HG02970 (cell line): ENCODE measurements around the gene LMNB1.
"Not testable (repeated sequence)": the region's sequence is repeated elsewhere in the genome, so short reads cannot be mapped to it uniquely, and the experiment has no call there.

Experiments
- ATAC-seq: cut with Tn5 transposase; IDR thresholded peaks from one replicate; pipeline ENCODE4 v1.9.1; 2021; ENCODE audit warnings: mild to moderate bottlenecking, moderate library complexity, moderate number of reproducible peaks; ENCODE audit not compliant: unreplicated experiment, low FRiP score

LMNB1 gene

DNA sequence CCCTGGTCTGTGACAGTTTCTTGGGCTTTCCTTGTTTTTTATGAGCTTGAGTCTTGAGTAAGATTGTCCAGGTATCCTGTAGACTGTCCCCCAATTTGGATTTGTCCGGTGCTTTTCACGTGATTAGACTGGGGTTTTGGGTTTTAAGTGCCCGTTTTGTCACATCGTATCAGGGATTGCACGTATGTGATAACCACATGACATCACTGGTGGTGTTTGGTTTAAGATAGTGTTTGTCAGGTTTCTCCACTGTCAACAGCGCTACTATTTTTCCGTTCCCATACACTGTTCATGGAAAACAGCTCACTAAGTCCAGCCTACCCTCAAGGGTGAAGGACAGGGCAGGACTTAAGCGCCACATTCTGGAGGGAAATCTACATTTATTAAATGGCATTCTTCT is 39.7 kb downstream of the LMNB1 start:
- ATAC-seq, result no peak

DNA sequence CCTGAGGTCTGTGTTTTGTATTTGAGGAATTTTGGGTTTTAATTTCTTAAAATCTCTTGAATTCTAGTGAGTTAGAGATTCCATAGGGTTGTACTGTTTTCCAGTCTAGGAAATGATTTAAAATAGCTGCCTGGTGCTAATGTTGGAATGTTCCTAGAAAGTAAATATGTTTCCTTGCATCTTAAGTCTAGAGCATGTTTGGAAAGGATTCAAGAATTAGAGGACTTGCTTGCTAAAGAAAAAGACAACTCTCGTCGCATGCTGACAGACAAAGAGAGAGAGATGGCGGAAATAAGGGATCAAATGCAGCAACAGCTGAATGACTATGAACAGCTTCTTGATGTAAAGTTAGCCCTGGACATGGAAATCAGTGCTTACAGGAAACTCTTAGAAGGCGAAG is 41.8 kb downstream of the LMNB1 start:
- no peak for ATAC-seq

DNA sequence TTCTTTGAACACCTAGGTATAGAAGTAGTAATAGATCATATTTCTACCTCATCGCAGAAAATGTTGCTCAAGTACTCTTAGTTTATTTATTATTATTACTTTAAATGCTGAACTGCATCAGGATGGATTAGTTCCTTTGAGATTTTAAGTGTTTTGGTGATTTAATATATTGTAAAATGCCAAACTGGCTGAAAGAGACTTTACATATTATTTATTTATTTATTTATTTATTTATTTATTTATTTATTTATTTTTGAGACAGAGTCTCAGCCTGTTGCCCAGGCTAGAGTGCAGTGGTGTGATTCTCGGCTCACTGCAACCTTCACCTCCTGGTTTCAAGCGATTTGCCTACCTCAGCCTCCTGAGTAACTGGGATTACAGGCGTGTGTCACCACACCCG is 42.3 kb downstream of the LMNB1 start:
- no peak for ATAC-seq

DNA sequence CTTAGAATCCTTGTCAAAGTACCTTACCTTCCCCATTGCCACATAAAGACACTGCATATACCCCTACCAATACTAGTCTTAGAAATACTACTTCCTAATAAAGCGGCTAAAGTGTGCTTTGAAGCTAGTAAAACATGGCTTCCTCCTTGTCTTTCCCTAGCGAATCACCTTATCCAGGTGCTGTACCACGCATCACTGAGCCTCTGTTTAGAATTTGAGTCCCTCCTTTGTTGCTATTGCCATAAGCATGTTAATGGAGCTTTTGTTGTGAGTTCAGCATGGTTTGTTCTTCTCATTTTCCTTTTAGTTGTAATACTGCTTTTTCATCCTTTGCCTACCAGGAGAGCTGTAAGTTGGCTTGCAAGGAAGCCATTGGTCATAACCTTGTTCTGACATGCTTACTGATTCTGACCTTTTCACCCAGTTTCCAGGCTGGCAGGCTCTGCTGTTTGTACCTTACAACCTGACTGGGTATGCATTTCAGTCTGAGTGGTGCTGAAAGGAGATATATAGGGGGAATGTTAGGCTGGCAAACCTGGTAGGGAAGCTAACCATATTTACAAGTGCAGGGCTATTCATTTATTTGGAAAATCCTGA is 49.8 kb downstream of the LMNB1 start:
- ATAC-seq, result no peak

DNA sequence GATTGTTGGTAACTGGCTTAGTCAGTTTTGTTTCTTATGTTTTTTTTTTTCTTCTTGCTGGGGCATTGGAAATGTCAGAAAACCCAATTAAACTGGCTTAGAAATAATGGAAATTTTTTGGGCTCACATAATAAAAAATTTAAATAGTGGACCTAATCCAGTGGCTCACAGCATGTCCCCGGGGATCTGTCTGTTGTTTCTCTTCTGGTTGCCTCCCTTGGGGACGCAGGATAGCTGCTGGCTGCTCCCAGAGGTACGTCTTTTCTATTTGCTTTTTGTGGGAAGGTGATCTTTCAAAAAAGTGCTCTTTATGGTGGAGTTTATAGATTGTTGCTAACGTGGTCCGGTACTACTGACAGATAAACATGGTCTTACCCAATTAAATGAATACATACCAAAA is 52.2 kb downstream of the LMNB1 start:
- no peak for ATAC-seq

DNA sequence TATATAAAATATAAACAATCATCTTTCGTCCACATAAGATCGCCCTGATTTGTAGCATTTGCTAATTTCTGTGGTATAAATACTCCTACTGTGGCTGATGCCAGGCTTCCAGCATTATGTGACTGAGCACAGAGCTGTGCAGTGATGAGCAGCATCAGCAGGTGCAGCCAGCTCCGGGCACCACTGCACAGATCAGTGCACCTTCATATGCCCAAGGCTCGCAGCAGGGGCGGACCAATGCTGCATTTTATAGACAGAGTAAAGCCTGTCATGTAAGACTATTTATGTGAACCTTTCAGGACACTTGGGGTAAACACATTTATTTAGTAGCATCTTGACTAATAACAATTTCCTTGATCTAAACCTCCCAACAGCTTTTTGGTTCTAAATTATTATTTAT is 53.1 kb downstream of the LMNB1 start:
- ATAC-seq, result no peak

DNA sequence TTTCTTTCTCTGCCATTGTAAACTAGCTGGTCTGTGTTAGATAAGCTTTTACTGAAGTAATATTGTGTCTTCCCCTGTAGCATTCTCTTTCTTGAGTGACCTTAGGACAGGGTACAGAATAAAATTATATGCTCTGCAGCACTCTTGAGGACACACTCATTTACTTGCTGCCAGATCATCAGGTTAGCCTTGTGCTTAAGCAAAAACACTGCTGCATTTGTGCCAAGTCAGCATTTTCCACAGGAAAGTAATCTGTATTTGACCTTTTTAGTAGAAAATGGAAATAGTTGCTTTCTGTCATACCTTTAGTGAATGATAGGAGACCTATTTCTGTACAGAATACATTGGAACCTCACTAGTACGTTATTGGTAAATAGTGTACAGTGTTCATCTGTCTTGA is 54.2 kb downstream of the LMNB1 start:
- no peak for ATAC-seq

DNA sequence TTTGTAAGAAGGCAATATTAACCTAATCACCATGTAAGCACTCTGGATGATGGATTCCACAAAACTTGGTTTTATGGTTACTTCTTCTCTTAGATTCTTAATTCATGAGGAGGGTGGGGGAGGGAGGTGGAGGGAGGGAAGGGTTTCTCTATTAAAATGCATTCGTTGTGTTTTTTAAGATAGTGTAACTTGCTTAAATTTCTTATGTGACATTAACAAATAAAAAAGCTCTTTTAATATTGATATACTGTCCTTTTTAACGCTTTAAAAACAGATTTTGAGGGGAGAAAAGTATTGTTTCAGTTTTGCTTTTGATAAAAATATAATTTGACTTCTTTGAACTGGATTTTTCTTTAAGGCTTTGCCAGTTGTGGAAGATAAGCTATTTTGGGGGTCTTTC is 59.8 kb downstream of the LMNB1 start:
- no peak for ATAC-seq

DNA sequence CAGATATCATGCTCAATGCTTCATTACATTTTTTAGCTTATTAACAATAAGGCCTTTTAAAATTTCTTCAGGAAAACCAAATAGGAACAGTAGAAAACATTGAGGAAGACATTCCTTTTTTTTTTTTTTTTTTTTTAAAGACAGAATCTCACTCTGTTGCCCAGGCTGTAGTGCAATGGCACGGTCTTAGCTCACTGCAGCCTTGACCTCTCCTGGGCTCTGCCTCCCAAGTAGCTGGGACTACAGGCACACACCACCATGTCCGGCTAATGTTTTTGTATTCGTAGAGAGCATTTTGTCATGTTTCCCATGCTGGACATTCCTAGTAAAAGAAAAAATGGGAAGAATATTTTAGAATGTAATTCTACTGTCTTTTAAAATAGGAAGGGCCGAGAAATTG is 60.3 kb downstream of the LMNB1 start:
- ATAC-seq, result no peak

DNA sequence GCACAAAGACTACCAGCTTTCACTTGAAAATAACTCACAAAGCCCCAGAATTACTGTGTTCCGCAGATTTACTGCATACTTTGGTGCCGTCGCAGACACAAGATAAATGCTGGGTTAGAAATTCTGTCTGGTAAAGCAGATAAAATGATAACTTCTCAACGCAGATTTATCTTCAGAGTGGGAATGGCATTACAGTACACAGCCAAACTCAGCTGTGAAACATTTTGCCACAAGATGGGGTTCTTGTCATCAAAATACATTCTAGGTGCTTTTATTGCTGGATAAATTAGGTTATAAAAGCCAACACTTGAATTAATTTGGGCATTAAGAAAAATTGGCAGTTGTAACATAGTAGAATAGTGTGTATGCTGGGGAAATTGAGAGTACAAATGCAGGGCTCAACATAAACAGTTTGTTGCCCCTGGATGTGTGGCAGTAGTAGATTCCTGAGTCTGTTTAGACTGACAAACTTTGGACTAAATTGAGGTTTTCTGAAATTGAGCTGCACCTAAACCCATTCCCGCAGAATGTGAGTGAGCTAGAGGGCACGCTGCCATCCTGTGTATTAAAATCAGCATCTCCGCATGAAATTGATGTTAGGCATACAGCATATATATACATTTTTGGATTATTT is 61.1 kb downstream of the LMNB1 start:
- no peak for ATAC-seq

DNA sequence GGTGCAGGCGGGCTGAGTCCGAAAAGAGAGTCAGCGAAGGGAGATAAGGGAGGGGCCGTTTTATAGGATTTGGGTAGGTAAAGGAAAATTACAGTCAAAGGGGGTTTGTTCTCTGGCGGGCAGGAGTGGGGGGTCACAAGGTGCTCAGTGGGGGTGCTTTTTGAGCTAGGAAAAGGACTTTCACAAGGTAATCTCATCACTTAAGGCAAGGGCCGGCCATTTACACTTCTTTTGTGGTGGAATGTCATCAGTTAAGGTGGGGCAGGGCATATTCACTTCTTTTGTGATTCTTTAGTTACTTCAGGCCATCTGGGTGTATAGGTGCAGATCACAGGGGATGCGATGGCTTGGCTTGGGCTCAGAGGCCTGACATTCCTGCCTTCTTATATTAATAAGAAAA is 62.5 kb downstream of the LMNB1 start:
- not testable (repeated sequence) for ATAC-seq

DNA sequence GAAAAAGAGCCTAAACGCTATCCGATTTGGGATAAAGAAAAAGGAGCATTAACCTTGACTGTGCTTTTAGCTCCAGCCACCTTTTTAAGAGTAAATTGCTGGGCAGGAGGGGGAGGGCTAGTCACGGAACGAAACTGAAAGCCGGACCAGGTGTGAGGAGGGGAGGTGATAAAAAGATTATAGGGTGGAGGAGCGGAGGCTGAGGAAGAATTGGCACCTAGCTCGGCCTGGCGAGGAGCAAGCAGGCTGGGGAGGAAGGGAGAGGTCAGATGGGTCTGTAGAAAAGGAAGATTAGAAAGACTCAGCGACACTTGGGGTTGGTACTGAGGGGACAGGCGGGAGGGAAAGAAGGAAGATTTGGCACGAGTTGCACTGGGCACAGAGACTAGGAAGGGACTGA is 66.4 kb downstream of the LMNB1 start:
- ATAC-seq, result not testable (repeated sequence)

DNA sequence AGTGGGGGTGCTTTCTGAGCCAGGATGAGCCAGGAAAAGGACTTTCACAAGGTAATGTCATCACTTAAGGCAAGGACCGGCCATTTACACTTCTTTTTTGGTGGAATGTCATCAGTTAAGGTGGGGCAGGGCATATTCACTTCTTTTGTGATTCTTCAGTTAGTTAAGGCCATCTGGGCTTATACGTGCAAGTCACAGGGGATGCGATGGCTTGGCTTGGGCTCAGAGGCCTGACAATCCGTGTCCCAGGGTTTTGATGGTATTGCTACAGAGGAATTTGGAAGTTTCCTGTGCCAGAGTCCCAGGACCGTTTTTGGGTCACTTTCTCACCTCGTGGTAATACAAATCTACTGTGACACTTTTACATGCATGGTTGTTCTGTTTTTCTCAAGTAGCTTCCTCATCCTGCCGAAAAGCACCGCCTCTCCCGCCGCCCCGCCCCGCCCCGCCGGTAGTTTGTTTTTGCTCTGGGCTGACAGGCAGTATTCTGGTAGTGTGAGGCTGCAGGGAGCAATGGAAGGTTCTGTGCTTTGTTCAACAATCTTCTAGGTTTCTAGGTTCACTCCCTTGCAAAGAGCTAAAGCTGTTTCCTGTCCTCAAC is 68.6 kb downstream of the LMNB1 start:
- not testable (repeated sequence) for ATAC-seq

DNA sequence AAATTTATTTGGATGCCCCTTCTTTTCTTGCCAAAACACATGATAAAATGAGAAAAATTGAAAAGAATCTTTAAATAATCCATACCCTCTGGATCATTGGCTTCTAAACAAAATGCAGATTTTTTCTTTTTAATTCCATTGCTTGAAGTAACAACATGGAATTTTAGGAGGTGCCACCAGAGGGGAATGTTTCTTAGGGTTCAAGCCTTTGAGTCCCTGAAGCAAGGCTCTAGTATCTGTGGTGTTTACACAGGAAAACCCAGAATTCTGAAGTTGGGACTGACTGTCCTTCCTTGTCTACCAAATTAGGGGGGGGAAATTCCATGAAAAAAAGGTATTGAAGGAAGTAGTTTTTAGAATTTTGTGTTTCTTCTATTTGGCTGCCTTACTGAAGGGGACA is 69.4 kb downstream of the LMNB1 start:
- ATAC-seq, result no peak

DNA sequence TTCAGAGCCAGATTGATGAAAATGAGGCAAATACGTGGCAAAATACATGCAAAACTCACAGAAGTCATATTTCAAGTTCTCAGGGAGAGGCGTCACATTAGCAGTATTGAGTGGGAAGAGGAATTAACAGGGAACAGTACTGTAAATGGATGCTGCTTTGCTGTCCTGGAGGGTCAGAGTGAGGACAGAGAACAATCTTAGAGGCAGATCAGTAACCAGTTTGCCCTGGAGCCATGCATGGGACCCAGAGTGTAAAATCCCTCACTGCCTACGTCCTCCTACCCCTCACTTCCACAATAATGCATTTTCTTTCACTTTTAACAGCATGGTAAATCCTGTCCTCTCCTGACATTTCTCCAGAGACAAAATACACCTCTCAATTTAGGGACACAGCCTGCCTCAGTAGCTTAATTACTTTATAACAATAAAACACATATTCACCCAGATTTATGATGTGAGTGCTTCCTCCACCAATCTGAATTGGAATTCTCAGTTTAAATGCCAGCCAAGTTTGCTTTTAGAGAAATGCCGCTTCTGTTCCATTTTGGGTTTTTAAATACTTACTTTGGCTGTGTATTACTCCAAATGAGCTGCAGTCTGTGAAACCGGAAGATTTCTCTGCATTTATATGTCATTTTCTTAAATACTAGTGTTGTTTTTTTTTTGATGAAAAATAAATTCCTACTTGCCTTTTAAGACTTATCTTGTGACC is 70.0 kb downstream of the LMNB1 start:
- ATAC-seq, result no peak

DNA sequence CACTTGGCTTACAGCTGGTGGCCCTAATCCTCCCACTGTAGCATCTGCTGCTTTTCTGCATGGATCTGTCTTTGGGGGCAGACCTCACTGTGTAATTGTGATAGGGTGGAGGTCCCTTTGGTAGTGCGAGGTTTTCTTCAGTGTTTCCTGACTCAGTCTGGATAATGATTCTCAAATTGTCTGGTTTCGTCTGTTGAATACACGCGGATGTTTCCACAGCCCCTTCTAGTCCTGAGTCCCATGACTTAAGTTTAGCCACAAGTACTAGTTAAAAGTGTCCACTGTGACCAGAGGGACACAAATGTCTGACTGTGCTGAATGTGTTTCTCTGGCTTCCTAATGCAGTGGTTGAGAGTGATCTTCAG is 70.5 kb downstream of the LMNB1 start:
- ATAC-seq, result no peak

DNA sequence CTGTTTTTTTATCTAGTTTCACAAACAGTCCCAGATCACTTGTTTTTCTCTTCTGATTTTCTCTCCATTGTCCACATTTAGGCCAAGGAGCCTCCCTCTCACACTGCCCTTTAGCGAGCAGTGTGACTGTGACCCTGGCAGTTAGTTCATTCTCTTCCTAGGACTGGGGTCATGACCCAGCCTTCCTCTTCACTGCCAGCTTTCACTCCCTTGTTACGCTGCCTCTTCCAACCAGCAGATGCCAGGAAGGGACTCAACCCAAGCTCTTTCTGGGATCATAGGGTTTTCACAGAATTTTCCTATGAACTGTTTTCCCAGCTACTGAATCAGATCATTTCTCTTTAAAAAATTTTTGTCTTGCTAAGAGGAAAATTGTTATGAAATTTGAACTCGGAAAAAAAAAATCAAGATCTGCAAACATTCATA is 70.9 kb downstream of the LMNB1 start:
- ATAC-seq, result no peak

DNA sequence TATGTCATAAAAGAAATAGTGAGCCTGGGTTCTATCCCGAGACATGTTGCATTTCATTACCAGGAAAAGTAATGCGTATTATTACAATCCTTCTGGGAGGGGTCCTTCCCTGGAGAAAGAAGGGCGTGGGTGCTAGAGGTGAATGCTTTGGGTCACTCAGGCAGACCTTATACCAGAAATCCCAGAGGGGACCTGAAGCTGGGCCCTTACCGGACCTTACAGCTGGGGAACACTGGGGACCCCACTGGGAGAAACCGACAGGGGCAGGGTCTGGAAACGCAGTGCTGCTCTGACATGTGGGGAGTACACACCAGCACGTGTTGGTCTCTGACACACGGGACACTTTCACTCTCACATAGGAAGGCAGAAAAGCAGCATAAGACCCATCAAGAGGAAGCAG is 71.3 kb downstream of the LMNB1 start:
- ATAC-seq, result no peak

DNA sequence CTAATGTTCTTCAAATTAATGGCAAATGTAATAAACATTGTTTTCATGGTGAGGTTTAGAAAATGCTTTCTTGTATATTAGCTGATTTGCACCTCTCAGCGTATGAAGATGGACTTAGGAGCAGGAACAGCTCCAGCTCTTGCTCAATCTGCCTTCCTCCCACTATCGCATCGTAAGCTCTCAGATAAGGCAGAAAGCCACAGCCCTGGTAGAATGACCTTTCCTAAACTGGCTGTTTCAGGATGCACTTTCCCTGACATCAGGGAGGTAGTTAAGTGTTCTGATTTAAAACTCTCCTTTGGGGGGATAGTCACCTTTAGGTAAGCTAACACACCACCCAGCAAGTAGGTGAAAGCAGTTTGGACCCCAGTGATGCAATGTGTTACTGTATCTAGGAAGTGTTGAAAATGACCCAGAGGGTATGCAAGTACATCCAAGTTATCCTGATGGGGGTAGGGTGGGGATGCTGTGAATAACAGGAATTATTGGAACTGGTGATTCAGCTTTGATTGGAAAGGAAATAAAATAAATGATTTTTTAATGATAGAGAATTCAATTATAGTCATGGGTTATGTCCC is 72.3 kb downstream of the LMNB1 start:
- no peak for ATAC-seq

DNA sequence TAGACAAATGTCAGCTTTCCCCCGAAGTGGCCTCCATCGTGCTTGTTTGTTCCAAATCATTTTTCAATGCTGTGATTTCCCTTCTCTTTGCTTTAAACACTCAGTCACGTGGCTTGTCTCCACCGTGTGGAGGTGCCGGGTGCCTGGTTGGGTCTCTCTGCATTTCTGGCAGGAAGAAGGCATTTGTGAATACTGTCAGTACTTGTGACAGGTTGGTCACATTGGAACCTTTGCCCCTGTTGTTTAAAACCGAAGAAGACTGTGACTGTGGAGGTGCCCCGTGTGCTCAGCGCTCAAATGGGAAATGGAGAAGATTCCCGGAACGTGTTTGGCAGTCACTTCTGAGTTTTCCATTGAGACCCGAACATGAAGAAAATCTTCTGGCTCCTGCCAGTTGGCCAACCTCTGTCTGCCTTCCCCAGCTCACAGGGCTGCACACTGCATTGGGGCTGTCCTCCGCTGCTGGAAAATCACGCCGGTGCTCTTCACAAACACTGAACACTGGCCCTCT is 74.6 kb downstream of the LMNB1 start:
- no peak for ATAC-seq

DNA sequence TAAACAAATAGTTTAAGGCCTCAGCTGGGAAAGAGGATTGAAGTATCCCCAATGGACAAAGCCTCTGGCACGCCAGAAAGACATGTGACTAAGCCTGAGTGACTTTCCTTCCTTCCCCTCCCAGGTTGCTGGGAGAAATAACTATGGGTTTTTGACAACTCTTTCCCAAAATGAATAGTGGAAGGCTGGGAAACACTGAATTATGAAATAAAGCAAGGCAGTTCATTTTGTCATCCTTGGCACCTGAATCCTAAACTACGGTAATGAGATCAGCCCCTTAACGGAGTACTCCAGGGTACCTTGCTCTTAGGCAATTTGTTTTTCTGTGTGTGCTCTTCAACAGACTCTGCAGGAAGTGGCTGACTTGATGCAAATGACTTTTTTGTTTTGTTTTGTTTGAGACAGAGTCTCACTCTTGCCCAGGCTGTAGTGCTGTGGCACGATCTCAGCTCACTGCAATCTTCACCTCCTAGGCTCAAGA is 75.2 kb downstream of the LMNB1 start:
- ATAC-seq, result no peak
